IMR-90 (cell line): ENCODE measurements around the gene S100A5. TPM values are rescaled to one million over a fixed set of nuclear protein-coding genes. Genes with fewer than 3 reads are reported as not detected.
A peak's percentile ranks its signal among the peaks of the same experiment; 100 is the strongest.

ENCODE experiments used
- ATAC-seq: fragments of 200-7000 bp; cut with Tn5 transposase; 2 replicates; pipeline ENCODE4 v1.9.1; 2020; ENCODE audit warnings: low read depth, mild to moderate bottlenecking, moderate library complexity
- BruUV-seq: library from RNA; stranded (reverse); fragments of 400-500 nt; replicated peaks from 2 replicates; lab custom pipeline; 2021; lab: Mats Ljungman, UMichigan
- CTCF ChIA-PET: fragments of 300-600 bp; formaldehyde crosslinking; extraction: SDS; loops from one replicate; lab custom pipeline; 2021; ENCODE audit warnings: antibody characterized with exemption; lab: Yijun Ruan, JAX
- POLR2A ChIA-PET: fragments of 300-600 bp; sonication (Branson Sonifier 250); formaldehyde crosslinking; loops from one replicate; lab custom pipeline; 2022; ENCODE audit warnings: antibody characterized with exemption; ENCODE audit not compliant: unreplicated experiment; lab: Charles Lee
- DNase-seq: peaks from one replicate; pipeline ENCODE4 v3.0.0; 2013
- H2AFZ ChIP-seq: replicated peaks from 2 replicates; pipeline ENCODE3; 2013; ENCODE audit warnings: low read length, mild to moderate bottlenecking; ENCODE audit not compliant: poor library complexity
- H2AK5ac ChIP-seq: 2 replicates; pipeline ENCODE4 v1.6.1; 2013; ENCODE audit warnings: low read depth, low read length, inconsistent platforms
- H2AK9ac ChIP-seq: replicated peaks from 2 replicates; pipeline ENCODE3; 2013; ENCODE audit warnings: mild to moderate bottlenecking, low read depth, low read length, moderate library complexity; ENCODE audit not compliant: poor library complexity
- H2BK120ac ChIP-seq: 2 replicates; pipeline ENCODE4 v1.6.1; 2013; ENCODE audit warnings: low read depth, low read length, inconsistent platforms
- H2BK15ac ChIP-seq: 3 replicates; pipeline ENCODE4 v1.6.1; 2013; ENCODE audit warnings: low read depth, low read length, inconsistent platforms
- H2BK20ac ChIP-seq: 2 replicates; pipeline ENCODE4 v1.6.1; 2013; ENCODE audit warnings: low read depth, mild to moderate bottlenecking, inconsistent platforms, low read length, moderate library complexity
- H2BK5ac ChIP-seq: 2 replicates; pipeline ENCODE4 v1.6.1; 2013; ENCODE audit warnings: mild to moderate bottlenecking, low read depth, low read length, inconsistent platforms; ENCODE audit not compliant: poor library complexity, severe bottlenecking
- H3K14ac ChIP-seq: replicated peaks from 2 replicates; pipeline ENCODE4 v1.6.1; 2013; ENCODE audit warnings: low read depth, low read length, inconsistent platforms
- H3K18ac ChIP-seq: 2 replicates; pipeline ENCODE4 v1.6.1; 2013; ENCODE audit warnings: low read depth, low read length, control low read depth
- H3K23ac ChIP-seq: 2 replicates; pipeline ENCODE4 v1.6.1; 2013; ENCODE audit warnings: low read depth, low read length, inconsistent platforms
- H3K27ac ChIP-seq: 2 replicates; pipeline ENCODE4 v1.5.1; 2013; ENCODE audit warnings: mild to moderate bottlenecking, control low read depth, low read length; ENCODE audit not compliant: insufficient read depth
- H3K27me3 ChIP-seq: 2 replicates; pipeline ENCODE4 v1.6.1; 2013; ENCODE audit warnings: low read length; ENCODE audit not compliant: control insufficient read depth, insufficient read depth
- H3K36me3 ChIP-seq: 2 replicates; pipeline ENCODE4 v1.6.1; 2013; ENCODE audit warnings: low read length, mixed read lengths; ENCODE audit not compliant: control insufficient read depth, insufficient read depth
- H3K4ac ChIP-seq: 2 replicates; pipeline ENCODE4 v1.6.1; 2013; ENCODE audit warnings: low read depth, low read length, inconsistent platforms
- H3K4me1 ChIP-seq: 2 replicates; pipeline ENCODE4 v1.6.1; 2013; ENCODE audit warnings: low read length, mixed read lengths; ENCODE audit not compliant: control insufficient read depth, insufficient read depth
- H3K4me2 ChIP-seq: 2 replicates; pipeline ENCODE4 v1.6.1; 2013; ENCODE audit warnings: low read depth, mild to moderate bottlenecking, control low read depth, low read length, moderate library complexity
- H3K4me3 ChIP-seq: 2 replicates; pipeline ENCODE4 v1.5.1; 2013; ENCODE audit warnings: low read depth, mild to moderate bottlenecking, control low read depth, low read length, moderate library complexity; ENCODE audit not compliant: insufficient read depth
- H3K56ac ChIP-seq: 2 replicates; pipeline ENCODE4 v1.6.1; 2013; ENCODE audit warnings: low read length, inconsistent platforms; ENCODE audit not compliant: insufficient read depth; ENCODE audit errors: extremely low read depth
- H3K79me1 ChIP-seq, 2 experiments: 2 replicates each; pipeline ENCODE4 v1.6.1; 2013; ENCODE audit warnings: low read length in 2 of 2, inconsistent platforms in 1 of 2, low read depth in 1 of 2
- H3K9ac ChIP-seq: 2 replicates; pipeline ENCODE4 v1.6.1; 2013; ENCODE audit warnings: low read depth, low read length, control low read depth
- H3K9me1 ChIP-seq: 2 replicates; pipeline ENCODE4 v1.6.1; 2013; ENCODE audit warnings: low read length, inconsistent platforms; ENCODE audit not compliant: insufficient read depth
- H3K9me3 ChIP-seq: 2 replicates; pipeline ENCODE4 v1.6.1; 2013; ENCODE audit warnings: low read length; ENCODE audit not compliant: control insufficient read depth, insufficient read depth
- H4K20me1 ChIP-seq: 2 replicates; pipeline ENCODE4 v1.6.1; 2013; ENCODE audit warnings: low read length, inconsistent platforms; ENCODE audit not compliant: insufficient read depth
- H4K5ac ChIP-seq: 2 replicates; pipeline ENCODE4 v1.6.1; 2013; ENCODE audit warnings: mild to moderate bottlenecking, low read depth, low read length, control low read depth
- H4K8ac ChIP-seq, 2 experiments: 2 replicates each; pipeline ENCODE4 v1.6.1; 2013; ENCODE audit warnings: low read depth in 2 of 2, low read length in 2 of 2, control low read depth in 1 of 2, inconsistent platforms in 1 of 2
- H4K91ac ChIP-seq: 2 replicates; pipeline ENCODE4 v1.6.1; 2013; ENCODE audit warnings: low read depth, low read length, inconsistent platforms; ENCODE audit not compliant: insufficient read depth
- FOS ChIP-seq: fragments of 150-350 bp; IDR thresholded peaks from 2 replicates; pipeline ENCODE4 v1.6.1; 2016; ENCODE audit warnings: low read depth, low read length
- MXI1 ChIP-seq: IDR thresholded peaks from 2 replicates; pipeline ENCODE4 v1.6.1; 2012; ENCODE audit warnings: low read depth, mild to moderate bottlenecking, low read length, moderate library complexity, borderline replicate concordance
- NFE2L2 ChIP-seq: fragments of 150-350 bp; IDR thresholded peaks from 2 replicates; pipeline ENCODE4 v1.6.1; 2016; ENCODE audit warnings: low read depth, mild to moderate bottlenecking, low read length
- RCOR1 ChIP-seq: IDR thresholded peaks from 2 replicates; pipeline ENCODE4 v1.6.1; 2012; ENCODE audit warnings: mild to moderate bottlenecking, low read length, improper control_type of control experiment; ENCODE audit not compliant: insufficient replicate concordance
- USF2 ChIP-seq: fragments of 150-350 bp; IDR thresholded peaks from 2 replicates; pipeline ENCODE4 v1.6.1; 2017; ENCODE audit warnings: mild to moderate bottlenecking, antibody characterized with exemption, low read length, low read depth
- WGBS, 2 experiments: methylation state at CpG; one replicate each; pipeline versions ENCODE4 v1.1.5 to v1.1.7; 2013; ENCODE audit warnings: missing lambda C conversion rate in 2 of 2; ENCODE audit not compliant: insufficient read length in 1 of 2; ENCODE audit errors: extremely low coverage in 2 of 2; 5-methylcytosine and 5-hydroxymethylcytosine counted together
- dilution Hi-C: fragments of 300-500 bp; cut with HindIII; formaldehyde crosslinking; loops from one replicate; pipeline ENCODE4 v1.14.3; 2018; ENCODE audit warnings: low sequenced_read_pairs; ENCODE audit not compliant: unreplicated experiment
- in situ Hi-C: fragments of 300-500 bp; cut with MboI; formaldehyde crosslinking; loops from 3 replicates; pipeline ENCODE4 v1.14.3; 2019; ENCODE audit warnings: low sequenced_read_pairs, inconsistent platforms, mixed read lengths
- intact Hi-C: fragments of 100-400 bp; cut with micrococcal nuclease; formaldehyde crosslinking; loops from 2 replicates; pipeline ENCODE4 v1.10.0; 2022
- polyA plus RNA-seq, 3 experiments: library from polyadenylated mRNA; depleted of rRNA; stranded (reverse); fragments of >200 nt; gene quantifications; 2 replicates each; pipeline ENCODE4 v1.2.3, GENCODE V29; 2012; ENCODE audit warnings: low replicate concordance in 1 of 3
- total RNA-seq: library from RNA; depleted of rRNA; stranded (reverse); fragments of >200 nt; gene quantifications from 2 replicates; pipeline ENCODE4 v1.2.3, GENCODE V29; 2012
- TF ChIP-seq, protein P1 (sequence below): fragments of 150-350 bp; IDR thresholded peaks from 2 replicates; pipeline ENCODE4 v1.6.1; 2016; ENCODE audit warnings: low read depth, mild to moderate bottlenecking, low read length, moderate library complexity, borderline replicate concordance

S100A5 gene
- total and polyA plus RNA-seq, 2 of the 4 experiments (the other 2 are of a cell fraction), result 0.27 TPM; not detected in 1

- Histone ChIP-seq H4K20me1 (no peaks in the 10 kb centered on the region), H3K14ac (peak overlapping the region; percentile 35)
Measured at GRCh38 chr1:153549741-153550397, 9.1 kb upstream of the S100A5 start.

More at GRCh38 chr1:153549741-153550397, 9.1 kb upstream of the S100A5 start:
- Histone ChIP-seq H3K79me1 (peaks cover 0 to 30% of the 10 kb centered on the region in 2 experiments; a peak in 3 of 4 replicates), H3K23ac (peak overlapping the region; percentile 80; the same call in 1 of the 2 replicates), H4K5ac (peak overlapping the region; percentile 50), H4K8ac (peak overlapping the region; percentile 36 to 87), H3K9me1 (peaks cover 62% of the 10 kb centered on the region), H3K56ac (peak overlapping the region; percentile 1; the same call in 1 of the 2 replicates), H3K27ac (peak overlapping the region; percentile 5), H3K4me2 (no peak overlapping the region), H4K91ac (peak overlapping the region; percentile 93), H2BK15ac (peak overlapping the region; percentile 90; the same call in 2 of the 3 replicates), H3K18ac (peak overlapping the region; percentile 77), H2AK5ac (peak overlapping the region; percentile 96), H2BK120ac (peak overlapping the region; percentile 97), H3K36me3 (no peaks in the 10 kb centered on the region), H3K27me3 (no peaks in the 10 kb centered on the region), H2BK20ac (peak overlapping the region; percentile 94), H3K4me3 (no peak overlapping the region), H2BK5ac (peak overlapping the region; percentile 42), H3K9me3 (no peaks in the 10 kb centered on the region), H3K4ac (peak overlapping the region; percentile 96), H3K9ac (peak overlapping the region; percentile 22; the same call in 1 of the 2 replicates), H3K4me1 (peaks cover 45% of the 10 kb centered on the region), H2AFZ (peak overlapping the region; percentile 83), H2AK9ac (peak overlapping the region; percentile 96)
- dilution Hi-C loops, result no loop called here
- 86% methylated on average over 1 of the region's 6 CpGs; no CpG with 5 or more reads in 1 of the 2 experiments for WGBS, 2 experiments
- in situ Hi-C loops, result loop anchor here (25.0 kb wide), 1 partner anchor 412 kb away; the partner anchor contains the start of genes CREB3L4, CRTC2 and SLC39A1
- POLR2A ChIA-PET, result interaction anchor here (1.6 kb wide), 2 partner anchors 14 kb away, joined by 4 to 14 read pairs; partner anchors contain the start of gene S100A6
- CTCF ChIA-PET, result interaction anchor here (1.2 kb wide), 1 partner anchor 18 kb away, joined by 4 read pairs; no protein-coding TSS in a partner anchor
- intact Hi-C loops, result loop anchor here (2.0 kb wide), 1 partner anchor 17 kb away; no protein-coding TSS in a partner anchor
- ATAC-seq (no peak), DNase-seq (no peak)
- no peak for TF ChIP-seq RCOR1
- no peak for TF ChIP-seq MXI1
- no peak for TF ChIP-seq FOS
- no peak for TF ChIP-seq NFE2L2
- no peak for TF ChIP-seq USF2
- TF ChIP-seq, protein P1, sequence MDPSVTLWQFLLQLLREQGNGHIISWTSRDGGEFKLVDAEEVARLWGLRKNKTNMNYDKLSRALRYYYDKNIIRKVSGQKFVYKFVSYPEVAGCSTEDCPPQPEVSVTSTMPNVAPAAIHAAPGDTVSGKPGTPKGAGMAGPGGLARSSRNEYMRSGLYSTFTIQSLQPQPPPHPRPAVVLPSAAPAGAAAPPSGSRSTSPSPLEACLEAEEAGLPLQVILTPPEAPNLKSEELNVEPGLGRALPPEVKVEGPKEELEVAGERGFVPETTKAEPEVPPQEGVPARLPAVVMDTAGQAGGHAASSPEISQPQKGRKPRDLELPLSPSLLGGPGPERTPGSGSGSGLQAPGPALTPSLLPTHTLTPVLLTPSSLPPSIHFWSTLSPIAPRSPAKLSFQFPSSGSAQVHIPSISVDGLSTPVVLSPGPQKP, result no peak
- no TSS peak for BruUV-seq
